Vagina (tissue), 2 donors: Measurements from ENCODE around the gene ATP11C.

Source experiments
- POLR2A ChIP-seq, 2 donors: fragments of 450-650 bp; IDR thresholded peaks; one replicate each; pipeline ENCODE4 v1.6.1; 2017; ENCODE audit warnings: antibody characterized with exemption in 2 of 2, mild to moderate bottlenecking in 2 of 2, moderate library complexity in 2 of 2
- POLR2AphosphoS5 ChIP-seq, 2 donors: sonication (generic); formaldehyde crosslinking; IDR thresholded peaks; one replicate each; pipeline ENCODE4 v1.9.0; 2017; ENCODE audit warnings: antibody characterized with exemption in 2 of 2, mild to moderate bottlenecking in 2 of 2, low read depth in 1 of 2; ENCODE audit not compliant: insufficient read depth in 1 of 2

GRCh38 chrX:139972113-139972512 lies 39.3 kb upstream of the ATP11C start:
- no peak for TF ChIP-seq POLR2A (IDR thresholded peaks at IDR 0.05)
- TF ChIP-seq POLR2AphosphoS5 (IDR thresholded peaks at IDR 0.05; ENCODE audit: insufficient read depth in 1 of 2, low read depth in 1 of 2): no peak
